ENCODE measurements around the gene SEPTIN14. TPM values are rescaled to one million over a fixed set of nuclear protein-coding genes. Genes with fewer than 3 reads are reported as not detected.

SEPTIN14 gene
- total RNA-seq, 2 donors from 2014 or later: not detected

GRCh38 chr7:55794527-55794926, 68.0 kb downstream of the SEPTIN14 start:
- no peak for TF ChIP-seq CTCF (conservative IDR thresholded peaks at IDR 0.05)
- Histone ChIP-seq H3K4me1 (ENCODE audit: control insufficient read depth, insufficient read depth, low read length) (no peaks in the 10 kb centered on the region), H3K9ac (ENCODE audit: extremely low read depth, low read length, poor library complexity, severe bottlenecking) (no peak overlapping the region), H3K27ac (ENCODE audit: low read depth, low read length) (no peak overlapping the region), H3K27me3 (ENCODE audit: control insufficient read depth, insufficient read depth, low read length, poor library complexity, severe bottlenecking) (no peaks in the 10 kb centered on the region), H3K9me3 (ENCODE audit: control insufficient read depth, low read length) (peaks cover 25% of the 10 kb centered on the region), H3K36me3 (ENCODE audit: control insufficient read depth, insufficient read depth, low read length) (no peaks in the 10 kb centered on the region), H3K4me3 (ENCODE audit: low read length) (no peak overlapping the region)
- Mint-ChIP-seq H3K4me3 (no peak overlapping the region), H3K9me3 (peaks cover 79% of the 10 kb centered on the region), H3K36me3 (ENCODE audit: low read depth) (no peaks in the 10 kb centered on the region), H3K4me1 (no peaks in the 10 kb centered on the region), H3K27ac (no peak overlapping the region), H3K27me3 (ENCODE audit: insufficient read depth) (no peaks in the 10 kb centered on the region)
- DNase-seq: no peak
- 83 to 97% methylated on average over 4 to 10 of the region's 10 CpGs for WGBS, 2 experiments (ENCODE audit: insufficient coverage in 1 of 2, insufficient read length in 1 of 2)

GRCh38 chr7:55792048-55792447, 70.5 kb downstream of the SEPTIN14 start:
- no peaks in the 10 kb centered on the region for H3K27me3 Mint-ChIP-seq (ENCODE audit: insufficient read depth)
- H3K36me3 Mint-ChIP-seq (ENCODE audit: low read depth): no peaks in the 10 kb centered on the region
- no peaks in the 10 kb centered on the region for H3K4me1 ChIP-seq (ENCODE audit: control insufficient read depth, insufficient read depth, low read length)
- no peaks in the 10 kb centered on the region for H3K36me3 ChIP-seq (ENCODE audit: control insufficient read depth, insufficient read depth, low read length)
- DNase-seq: no peak
- no peak overlapping the region for H3K4me3 ChIP-seq (ENCODE audit: low read length)
- no peak overlapping the region for H3K27ac ChIP-seq (ENCODE audit: low read depth, low read length)
- H3K27me3 ChIP-seq (ENCODE audit: control insufficient read depth, insufficient read depth, low read length, poor library complexity, severe bottlenecking): no peaks in the 10 kb centered on the region
- no peak overlapping the region for H3K4me3 Mint-ChIP-seq
- no peak overlapping the region for H3K27ac Mint-ChIP-seq
- peaks cover 70% of the 10 kb centered on the region for H3K9me3 Mint-ChIP-seq
- no peak overlapping the region for H3K9ac ChIP-seq (ENCODE audit: extremely low read depth, low read length, poor library complexity, severe bottlenecking)
- no peak for TF ChIP-seq CTCF (conservative IDR thresholded peaks at IDR 0.05)
- no peaks in the 10 kb centered on the region for H3K4me1 Mint-ChIP-seq
- H3K9me3 ChIP-seq (ENCODE audit: control insufficient read depth, low read length): peaks cover 27% of the 10 kb centered on the region
- 82% methylated on average over 3 of the region's 5 CpGs; no CpG with 5 or more reads in 1 of the 2 experiments for WGBS, 2 experiments (ENCODE audit: insufficient coverage in 1 of 2, insufficient read length in 1 of 2)

- no peak for TF ChIP-seq CTCF (conservative IDR thresholded peaks at IDR 0.05)
- Histone ChIP-seq H3K4me3 (ENCODE audit: low read length) (no peak overlapping the region), H3K27me3 (ENCODE audit: control insufficient read depth, insufficient read depth, low read length, poor library complexity, severe bottlenecking) (no peaks in the 10 kb centered on the region), H3K27ac (ENCODE audit: low read depth, low read length) (no peak overlapping the region), H3K4me1 (ENCODE audit: control insufficient read depth, insufficient read depth, low read length) (no peaks in the 10 kb centered on the region), H3K36me3 (ENCODE audit: control insufficient read depth, insufficient read depth, low read length) (no peaks in the 10 kb centered on the region), H3K9me3 (ENCODE audit: control insufficient read depth, low read length) (peaks cover 13% of the 10 kb centered on the region), H3K9ac (ENCODE audit: extremely low read depth, low read length, poor library complexity, severe bottlenecking) (no peak overlapping the region)
- no peaks in the 10 kb centered on the region for H3K4me1 Mint-ChIP-seq
- no peaks in the 10 kb centered on the region for H3K36me3 Mint-ChIP-seq (ENCODE audit: low read depth)
- no peak for DNase-seq
- H3K9me3 Mint-ChIP-seq: peaks cover 69% of the 10 kb centered on the region
- H3K4me3 Mint-ChIP-seq: no peak overlapping the region
- WGBS, 2 experiments (ENCODE audit: insufficient coverage in 1 of 2, insufficient read length in 1 of 2): 89 to 92% methylated on average over 2 to 6 of the region's 6 CpGs
- H3K27ac Mint-ChIP-seq: no peak overlapping the region
- no peaks in the 10 kb centered on the region for H3K27me3 Mint-ChIP-seq (ENCODE audit: insufficient read depth)
Observed at GRCh38 chr7:55787796-55788195, 74.8 kb downstream of the SEPTIN14 start.
